ENCODE results near the gene LYPD5.
"Not testable (repeated sequence)": the region's sequence is repeated elsewhere in the genome, so short reads cannot be mapped to it uniquely, and the experiment has no call there.

LYPD5 gene

GRCh38 chr19:43776286-43776685 lies 26.0 kb downstream of the LYPD5 start:
- no peak for DNase-seq

- DNase-seq, result no peak
These were observed 26.9 kb downstream of the LYPD5 start for GRCh38 chr19:43775299-43775890.

GRCh38 chr19:43774940-43775258 lies 27.3 kb downstream of the LYPD5 start:
- not testable (repeated sequence) for DNase-seq

GRCh38 chr19:43774103-43774939 lies 27.9 kb downstream of the LYPD5 start:
- DNase-seq, result no peak

GRCh38 chr19:43773725-43774102 lies 28.5 kb downstream of the LYPD5 start:
- no peak for DNase-seq

GRCh38 chr19:43769256-43769655 lies 33.0 kb downstream of the LYPD5 start:
- no peak for DNase-seq

GRCh38 chr19:43768273-43769050 lies 33.8 kb downstream of the LYPD5 start:
- DNase-seq, result no peak

- DNase-seq, result no peak
These were observed 34.4 kb downstream of the LYPD5 start for GRCh38 chr19:43767818-43768217.

- DNase-seq, result no peak
These were observed 34.9 kb downstream of the LYPD5 start for GRCh38 chr19:43767316-43767715.

GRCh38 chr19:43766755-43767043 lies 35.5 kb downstream of the LYPD5 start:
- DNase-seq, result no peak

- peak; percentile 62 for DNase-seq
These were observed 37.0 kb downstream of the LYPD5 start for GRCh38 chr19:43765109-43765876.

- not testable (repeated sequence) for DNase-seq
These were observed 37.6 kb downstream of the LYPD5 start for GRCh38 chr19:43764684-43765083.

- DNase-seq, result no peak
These were observed 38.7 kb downstream of the LYPD5 start for GRCh38 chr19:43763473-43763939.

- no peak for DNase-seq
These were observed 39.4 kb downstream of the LYPD5 start for GRCh38 chr19:43762814-43763213.

GRCh38 chr19:43760941-43761340 lies 41.3 kb downstream of the LYPD5 start:
- DNase-seq, result no peak

- no peak for DNase-seq
These were observed 42.7 kb downstream of the LYPD5 start for GRCh38 chr19:43759515-43759914.

- DNase-seq, result peak; percentile 66
These were observed 46.9 kb downstream of the LYPD5 start for GRCh38 chr19:43755256-43755801.

- DNase-seq, result peak; percentile 99
These were observed 47.6 kb downstream of the LYPD5 start, which contains the start of gene SMG9 for GRCh38 chr19:43754503-43755255. TSS of gene SMG9 (minus strand) at chr19:43754962. CDS start at chr19:43750741, 4,221 bp downstream.

- no peak for DNase-seq
These were observed 48.1 kb downstream of the LYPD5 start for GRCh38 chr19:43754253-43754502.

- DNase-seq, result no peak
These were observed 49.9 kb downstream of the LYPD5 start for GRCh38 chr19:43752287-43752875.

- no peak for DNase-seq
These were observed 50.6 kb downstream of the LYPD5 start for GRCh38 chr19:43751466-43752220.
